ENCODE measurements around the gene DNAH9.

- TF ChIP-seq MAX (IDR thresholded peaks at IDR 0.05): no peak
- TF ChIP-seq CTCF (IDR thresholded peaks at IDR 0.05; ENCODE audit: control extremely low read depth in 1 of 3, insufficient read depth in 1 of 3, low read depth in 1 of 3, low read length in 3 of 3): no peak
- TF ChIP-seq NRF1 (IDR thresholded peaks at IDR 0.05; ENCODE audit: low read depth, low read length): no peak
Observed at GRCh38 chr17:11896199-11896598, 297.9 kb downstream of the DNAH9 start.

All from H1 (cell line).